GM12878 (cell line): ENCODE measurements around the gene KMT2B. TPM values are rescaled to one million over a fixed set of nuclear protein-coding genes. Genes with fewer than 3 reads are reported as not detected.
A peak's percentile ranks its signal among the peaks of the same experiment; 100 is the strongest.

Source experiments
- ATAC-seq: fragments of 200-7000 bp; cut with Tn5 transposase; 3 replicates; pipeline ENCODE4 v1.9.1; 2020; ENCODE audit warnings: mild to moderate bottlenecking, moderate library complexity
- BruUV-seq: library from RNA; stranded (reverse); fragments of 400-500 nt; replicated peaks from 2 replicates; lab custom pipeline; 2021; lab: Mats Ljungman, UMichigan
- CTCF ChIA-PET: fragments of 300-600 bp; sonication (Branson Sonifier 250); formaldehyde crosslinking; extraction: SDS; loops from one replicate; lab custom pipeline; 2021; ENCODE audit warnings: inconsistent platforms; lab: Yijun Ruan, JAX
- POLR2A ChIA-PET: fragments of 350-600 bp; formaldehyde crosslinking; extraction: SDS; loops from one replicate; lab custom pipeline; 2021; ENCODE audit warnings: inconsistent platforms; lab: Charles Lee
- RAD21 ChIA-PET: fragments of 300-600 bp; sonication (Branson Sonifier 250); formaldehyde crosslinking; loops from one replicate; lab custom pipeline; 2023; ENCODE audit warnings: antibody characterized with exemption; ENCODE audit not compliant: unreplicated experiment; lab: Charles Lee
- SMC1A ChIA-PET: fragments of 300-600 bp; sonication (Branson Sonifier 250); formaldehyde crosslinking; loops from one replicate; lab custom pipeline; 2023; ENCODE audit not compliant: unreplicated experiment, uncharacterized antibody; lab: Charles Lee
- DNase-seq: peaks from one replicate; pipeline ENCODE4 v3.0.0-alpha.2; 2011; ENCODE audit warnings: low read depth, low spot score
- FAIRE-seq: peaks from 3 replicates; lab custom pipeline; 2011; peaks lifted over from hg19 to GRCh38; lab: Jason Lieb, UNC
- H2AFZ ChIP-seq: 2 replicates; pipeline ENCODE4 v1.6.0; 2011; ENCODE audit warnings: low read depth, low read length, control low read depth; ENCODE audit not compliant: control insufficient read depth
- H3K27ac ChIP-seq: 2 replicates; pipeline ENCODE4 v1.5.1; 2011; ENCODE audit warnings: control low read depth; ENCODE audit not compliant: control insufficient read depth, insufficient read depth
- H3K27me3 ChIP-seq, 2 experiments: replicated peaks in 1 of 2; 2 replicates each; pipeline versions ENCODE4 v1.6.0 to v1.6.1; 2011; ENCODE audit warnings: low read length in 1 of 2; ENCODE audit not compliant: control insufficient read depth in 2 of 2, insufficient read depth in 2 of 2
- H3K36me3 ChIP-seq, 2 experiments: 2 replicates each; pipeline ENCODE4 v1.5.1; 2011; ENCODE audit warnings: low read length in 1 of 2; ENCODE audit not compliant: control insufficient read depth in 2 of 2, insufficient read depth in 2 of 2
- H3K4me1 ChIP-seq: 2 replicates; pipeline ENCODE4 v1.6.1; 2011; ENCODE audit warnings: mild to moderate bottlenecking, low read length, moderate library complexity, mixed read lengths; ENCODE audit not compliant: control insufficient read depth, insufficient read depth
- H3K4me2 ChIP-seq: 2 replicates; pipeline ENCODE4 v1.6.0; 2011; ENCODE audit warnings: control low read depth; ENCODE audit not compliant: control insufficient read depth, insufficient read depth
- H3K4me3 ChIP-seq: fragments of 200-600 bp; sonication (generic); 2 replicates; pipeline ENCODE4 v1.5.1; 2016
- H3K79me2 ChIP-seq: 2 replicates; pipeline ENCODE4 v1.6.0; 2011; ENCODE audit warnings: low read length; ENCODE audit not compliant: control insufficient read depth, insufficient read depth
- H3K9ac ChIP-seq: 2 replicates; pipeline ENCODE4 v1.8.0; 2011; ENCODE audit warnings: low read length, control low read depth, mixed read lengths; ENCODE audit not compliant: control insufficient read depth, insufficient read depth
- H3K9me3 ChIP-seq: replicated peaks from 3 replicates; pipeline ENCODE4 v1.5.1; 2011; ENCODE audit warnings: mild to moderate bottlenecking, low read length; ENCODE audit not compliant: control insufficient read depth, insufficient read depth
- H4K20me1 ChIP-seq: 2 replicates; pipeline ENCODE4 v1.6.0; 2011; ENCODE audit not compliant: control insufficient read depth, insufficient read depth
- DPF2 ChIP-seq: fragments of 450-650 bp; IDR thresholded peaks from 2 replicates; pipeline ENCODE4 v1.6.1; 2017; ENCODE audit warnings: mild to moderate bottlenecking
- ETV6 ChIP-seq, 2 experiments: fragments of 450-650 bp in 1 of 2; IDR thresholded peaks in 1 of 2; conservative IDR thresholded peaks in 1 of 2; 2 replicates each; pipeline ENCODE4 v1.6.1; 2014; ENCODE audit warnings: antibody characterized with exemption in 1 of 2, borderline replicate concordance in 1 of 2, low read depth in 1 of 2, mild to moderate bottlenecking in 1 of 2, moderate library complexity in 1 of 2
- FOXM1 ChIP-seq: IDR thresholded peaks from 2 replicates; pipeline ENCODE4 v1.6.1; 2012; ENCODE audit warnings: low read depth, mild to moderate bottlenecking, inconsistent platforms, low read length, moderate library complexity
- HDGF ChIP-seq: fragments of 450-650 bp; IDR thresholded peaks from 2 replicates; pipeline ENCODE4 v1.6.1; 2016; ENCODE audit warnings: antibody characterized with exemption
- MEF2A ChIP-seq: IDR thresholded peaks from 2 replicates; pipeline ENCODE4 v1.6.1; 2011; ENCODE audit warnings: low read depth, mild to moderate bottlenecking, low read length, moderate library complexity; ENCODE audit not compliant: insufficient read depth
- NBN ChIP-seq: fragments of 450-650 bp; IDR thresholded peaks from 2 replicates; pipeline ENCODE4 v1.6.1; 2016
- SIN3A ChIP-seq: IDR thresholded peaks from 2 replicates; pipeline ENCODE4 v1.6.1; 2012; ENCODE audit warnings: low read depth, low read length, improper control_type of control experiment
- SREBF1 ChIP-seq: IDR thresholded peaks from 2 replicates; pipeline ENCODE4 v1.6.1; 2012; ENCODE audit warnings: mild to moderate bottlenecking, low read length
- SREBF2 ChIP-seq: IDR thresholded peaks from 2 replicates; pipeline ENCODE4 v1.6.1; 2012; ENCODE audit warnings: mild to moderate bottlenecking, low read length
- TCF12 ChIP-seq: IDR thresholded peaks from 2 replicates; pipeline ENCODE4 v1.6.1; 2011; ENCODE audit warnings: low read depth, mild to moderate bottlenecking, low read length
- TCF7 ChIP-seq: IDR thresholded peaks from 2 replicates; pipeline ENCODE4 v1.6.1; 2014; ENCODE audit warnings: antibody characterized with exemption, borderline replicate concordance
- ZNF24 ChIP-seq: fragments of 450-650 bp; IDR thresholded peaks from 2 replicates; pipeline ENCODE4 v1.6.1; 2017; ENCODE audit warnings: antibody characterized with exemption, mild to moderate bottlenecking
- ZNF384 ChIP-seq: IDR thresholded peaks from 2 replicates; pipeline ENCODE4 v1.6.1; 2012; ENCODE audit warnings: low read depth, mild to moderate bottlenecking, low read length, improper control_type of control experiment, borderline replicate concordance
- ZNF622 ChIP-seq: fragments of 450-650 bp; IDR thresholded peaks from 2 replicates; pipeline ENCODE4 v1.6.1; 2017; ENCODE audit warnings: mild to moderate bottlenecking, inconsistent platforms
- WGBS: methylation state at CpG from one replicate; pipeline ENCODE4 v1.1.6; 2016; ENCODE audit warnings: low lambda C conversion rate; ENCODE audit not compliant: insufficient replicate concordance, insufficient coverage; ENCODE audit errors: missing lambda C conversion rate; 5-methylcytosine and 5-hydroxymethylcytosine counted together
- in situ Hi-C: fragments of 300-500 bp; cut with MboI; formaldehyde crosslinking; loops from 9 replicates; pipeline ENCODE4 v1.14.3; 2018; ENCODE audit warnings: mixed read lengths
- intact Hi-C: fragments of 100-400 bp; cut with micrococcal nuclease; formaldehyde crosslinking; loops from one replicate; pipeline ENCODE4 v1.14.2; 2022; ENCODE audit not compliant: unreplicated experiment
- polyA plus RNA-seq, 11 experiments: library from polyadenylated mRNA; depleted of rRNA in 4 of 11; unstranded in 6 of 11; stranded (reverse) in 5 of 11; fragments of >200 nt; fragmentation: Nextera tagmentation in 4 of 11; fragmentation: Illumina TruSeq in 1 of 11; extraction: Ambion mirVana in 4 of 11; extraction: Trizol in 1 of 11; gene quantifications; 1 replicate in 1 of 11; 2 replicates in 10 of 11; pipeline versions ENCODE4 v1.2.1 to v1.2.3, GENCODE V29; 2011 to 2016; ENCODE audit warnings: inconsistent platforms in 2 of 11, missing spikeins in 2 of 11, low read depth in 1 of 11
- total RNA-seq, 4 experiments: library from RNA; depleted of rRNA in 3 of 4; stranded (reverse); fragments of >200 nt in 3 of 4; fragmentation: Illumina TruSeq in 1 of 4; extraction: Trizol in 1 of 4; gene quantifications; 2 replicates each; pipeline versions ENCODE4 v1.2.1 to v1.2.3, GENCODE V29; 2013 to 2021
- TF ChIP-seq, protein P1 (sequence below): fragments of 450-650 bp; IDR thresholded peaks from 2 replicates; pipeline ENCODE4 v1.6.1; 2017; ENCODE audit warnings: borderline replicate concordance
- TF ChIP-seq, protein P2 (sequence below): fragments of 450-650 bp; formaldehyde crosslinking; IDR thresholded peaks from 2 replicates; pipeline ENCODE4 v1.4.0; 2022; ENCODE audit warnings: mild to moderate bottlenecking, moderate library complexity
- TF ChIP-seq, protein P3 (sequence below): fragments of 450-650 bp; IDR thresholded peaks from 2 replicates; pipeline ENCODE4 v1.6.1; 2018; ENCODE audit warnings: mild to moderate bottlenecking, low read depth, moderate library complexity; ENCODE audit not compliant: partially characterized antibody

The KMT2B gene
- total and polyA plus RNA-seq, 10 of the 15 experiments (the other 5 are each of a cell fraction or from before 2014, with no cell fraction given) = 0.71 to 35.6 (median 6.0) TPM

GRCh38 chr19:35718345-35719041, 690 bp downstream of the KMT2B start:
- no peaks in the 10 kb centered on the region for H3K27me3 ChIP-seq
- no peaks in the 10 kb centered on the region for H3K9me3 ChIP-seq
- H2AFZ ChIP-seq = no peak overlapping the region
- under 1% methylated on average over 27 of the region's 42 CpGs for WGBS
- peak overlapping the region; percentile 97 for H3K4me2 ChIP-seq
- peaks cover 25% of the 10 kb centered on the region for H3K4me1 ChIP-seq
- peaks cover 55% of the 10 kb centered on the region for H3K79me2 ChIP-seq
- FAIRE-seq (no peak), ATAC-seq (no peak), DNase-seq (no peak)
- ChIA-PET SMC1A (interaction anchor here (0.9 to 1.5 kb wide), 9 partner anchors 17 to 70 kb away, joined by 3 to 8 read pairs (median 4); partner anchors contain the start of genes COX6B1, LIN37, PSENEN and U2AF1L4), CTCF (interaction anchor here (0.6 to 1.5 kb wide), 5 partner anchors 16 to 58 kb away, joined by 3 to 8 read pairs (median 3); no protein-coding TSS in a partner anchor), RAD21 (interaction anchor here (0.9 to 1.6 kb wide), 10 partner anchors 16 to 213 kb away, joined by 3 to 10 read pairs (median 6); partner anchors contain the start of genes COX6B1, IGFLR1, LIN37 and PSENEN), POLR2A (interaction anchor here (0.6 to 1.8 kb wide), 11 partner anchors 9 to 62 kb away, joined by 3 to 12 read pairs (median 5); partner anchors contain the start of genes IGFLR1, LIN37, PSENEN and U2AF1L4)
- no TSS peak for BruUV-seq
- H3K36me3 ChIP-seq = peaks cover 5 to 15% of the 10 kb centered on the region in 2 experiments
- H3K9ac ChIP-seq = peak overlapping the region; percentile 83
- peak overlapping the region; percentile 97 for H3K4me3 ChIP-seq
- peak overlapping the region; percentile 72 for H3K27ac ChIP-seq
- in situ Hi-C loops (no loop called here), intact Hi-C loops (no loop called here)
- no peaks in the 10 kb centered on the region for H4K20me1 ChIP-seq
- TF ChIP-seq, protein P1, sequence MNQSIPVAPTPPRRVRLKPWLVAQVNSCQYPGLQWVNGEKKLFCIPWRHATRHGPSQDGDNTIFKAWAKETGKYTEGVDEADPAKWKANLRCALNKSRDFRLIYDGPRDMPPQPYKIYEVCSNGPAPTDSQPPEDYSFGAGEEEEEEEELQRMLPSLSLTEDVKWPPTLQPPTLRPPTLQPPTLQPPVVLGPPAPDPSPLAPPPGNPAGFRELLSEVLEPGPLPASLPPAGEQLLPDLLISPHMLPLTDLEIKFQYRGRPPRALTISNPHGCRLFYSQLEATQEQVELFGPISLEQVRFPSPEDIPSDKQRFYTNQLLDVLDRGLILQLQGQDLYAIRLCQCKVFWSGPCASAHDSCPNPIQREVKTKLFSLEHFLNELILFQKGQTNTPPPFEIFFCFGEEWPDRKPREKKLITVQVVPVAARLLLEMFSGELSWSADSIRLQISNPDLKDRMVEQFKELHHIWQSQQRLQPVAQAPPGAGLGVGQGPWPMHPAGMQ = no peak
- TF ChIP-seq DPF2 (peak; percentile 29; the same call in 1 of the 2 replicates), TCF12 (no peak), SREBF1 (no peak), SREBF2 (no peak), ZNF622 (no peak), NBN (0 out of 2 replicates have a peak, but pooled peaks have one; percentile 31), SIN3A (no peak), MEF2A (no peak), ZNF24 (no peak), FOXM1 (no peak), HDGF (peak; percentile 25; the same call in 1 of the 2 replicates), ZNF384 (no peak), ETV6 (conservative IDR thresholded peaks at IDR 0.05 in 1 of 2, IDR thresholded peaks at IDR 0.05 in 1 of 2; ENCODE audit: borderline replicate concordance in 1 of 2, low read depth in 1 of 2) (no peak), TCF7 (no peak)
- TF ChIP-seq, protein P2, sequence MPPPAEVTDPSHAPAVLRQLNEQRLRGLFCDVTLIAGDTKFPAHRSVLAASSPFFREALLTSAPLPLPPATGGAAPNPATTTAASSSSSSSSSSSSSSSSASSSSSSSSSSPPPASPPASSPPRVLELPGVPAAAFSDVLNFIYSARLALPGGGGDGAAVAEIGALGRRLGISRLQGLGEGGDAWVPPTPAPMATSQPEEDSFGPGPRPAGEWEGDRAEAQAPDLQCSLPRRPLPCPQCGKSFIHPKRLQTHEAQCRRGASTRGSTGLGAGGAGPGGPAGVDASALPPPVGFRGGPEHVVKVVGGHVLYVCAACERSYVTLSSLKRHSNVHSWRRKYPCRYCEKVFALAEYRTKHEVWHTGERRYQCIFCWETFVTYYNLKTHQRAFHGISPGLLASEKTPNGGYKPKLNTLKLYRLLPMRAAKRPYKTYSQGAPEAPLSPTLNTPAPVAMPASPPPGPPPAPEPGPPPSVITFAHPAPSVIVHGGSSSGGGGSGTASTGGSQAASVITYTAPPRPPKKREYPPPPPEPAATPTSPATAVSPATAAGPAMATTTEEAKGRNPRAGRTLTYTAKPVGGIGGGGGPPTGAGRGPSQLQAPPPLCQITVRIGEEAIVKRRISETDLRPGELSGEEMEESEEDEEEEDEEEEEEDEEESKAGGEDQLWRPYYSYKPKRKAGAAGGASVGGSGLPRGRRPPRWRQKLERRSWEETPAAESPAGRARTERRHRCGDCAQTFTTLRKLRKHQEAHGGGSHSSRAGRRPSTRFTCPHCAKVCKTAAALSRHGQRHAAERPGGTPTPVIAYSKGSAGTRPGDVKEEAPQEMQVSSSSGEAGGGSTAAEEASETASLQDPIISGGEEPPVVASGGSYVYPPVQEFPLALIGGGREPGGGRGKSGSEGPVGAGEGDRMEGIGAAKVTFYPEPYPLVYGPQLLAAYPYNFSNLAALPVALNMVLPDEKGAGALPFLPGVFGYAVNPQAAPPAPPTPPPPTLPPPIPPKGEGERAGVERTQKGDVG (CRISPR knock-in tag) = no peak
- TF ChIP-seq, protein P3, sequence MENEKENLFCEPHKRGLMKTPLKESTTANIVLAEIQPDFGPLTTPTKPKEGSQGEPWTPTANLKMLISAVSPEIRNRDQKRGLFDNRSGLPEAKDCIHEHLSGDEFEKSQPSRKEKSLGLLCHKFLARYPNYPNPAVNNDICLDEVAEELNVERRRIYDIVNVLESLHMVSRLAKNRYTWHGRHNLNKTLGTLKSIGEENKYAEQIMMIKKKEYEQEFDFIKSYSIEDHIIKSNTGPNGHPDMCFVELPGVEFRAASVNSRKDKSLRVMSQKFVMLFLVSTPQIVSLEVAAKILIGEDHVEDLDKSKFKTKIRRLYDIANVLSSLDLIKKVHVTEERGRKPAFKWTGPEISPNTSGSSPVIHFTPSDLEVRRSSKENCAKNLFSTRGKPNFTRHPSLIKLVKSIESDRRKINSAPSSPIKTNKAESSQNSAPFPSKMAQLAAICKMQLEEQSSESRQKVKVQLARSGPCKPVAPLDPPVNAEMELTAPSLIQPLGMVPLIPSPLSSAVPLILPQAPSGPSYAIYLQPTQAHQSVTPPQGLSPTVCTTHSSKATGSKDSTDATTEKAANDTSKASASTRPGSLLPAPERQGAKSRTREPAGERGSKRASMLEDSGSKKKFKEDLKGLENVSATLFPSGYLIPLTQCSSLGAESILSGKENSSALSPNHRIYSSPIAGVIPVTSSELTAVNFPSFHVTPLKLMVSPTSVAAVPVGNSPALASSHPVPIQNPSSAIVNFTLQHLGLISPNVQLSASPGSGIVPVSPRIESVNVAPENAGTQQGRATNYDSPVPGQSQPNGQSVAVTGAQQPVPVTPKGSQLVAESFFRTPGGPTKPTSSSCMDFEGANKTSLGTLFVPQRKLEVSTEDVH = no peak
